ENCODE results near the gene BPTF.
"Not testable (repeated sequence)": the region's sequence is repeated elsewhere in the genome, so short reads cannot be mapped to it uniquely, and the experiment has no call there.

BPTF gene

DNA sequence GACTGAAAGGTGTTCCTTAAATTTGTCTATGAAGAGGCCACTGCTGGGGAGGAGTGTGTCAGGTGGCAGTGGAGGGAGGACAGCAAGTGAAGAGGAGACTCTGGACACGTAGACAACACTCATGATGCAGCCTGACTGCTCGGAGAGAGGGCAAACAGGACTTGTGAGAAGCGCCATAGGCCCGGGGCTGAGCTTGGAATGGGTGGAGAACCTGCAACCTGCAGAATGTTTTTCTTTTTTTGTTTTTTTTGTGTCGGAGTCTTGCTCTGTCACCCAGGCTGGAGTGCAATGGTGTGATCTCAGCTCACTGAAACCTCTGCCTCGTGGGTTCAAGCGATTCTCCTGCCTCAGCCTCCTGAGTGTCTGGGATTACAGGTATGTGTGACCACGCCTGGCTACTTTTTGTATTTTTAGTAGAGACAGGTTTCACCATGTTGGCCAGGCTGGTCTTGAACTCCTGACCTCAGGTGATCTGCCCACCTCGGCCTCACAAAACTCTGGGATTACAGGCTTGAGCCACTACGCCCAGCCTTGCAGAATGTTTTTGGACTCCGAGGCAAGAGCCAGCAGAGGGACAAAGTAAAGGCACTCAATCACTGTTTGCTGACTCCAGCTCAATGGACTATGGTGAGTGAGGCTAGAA, 189.9 kb downstream of the BPTF start:
- DNase-seq (ENCODE audit: low spot score): no peak

DNA sequence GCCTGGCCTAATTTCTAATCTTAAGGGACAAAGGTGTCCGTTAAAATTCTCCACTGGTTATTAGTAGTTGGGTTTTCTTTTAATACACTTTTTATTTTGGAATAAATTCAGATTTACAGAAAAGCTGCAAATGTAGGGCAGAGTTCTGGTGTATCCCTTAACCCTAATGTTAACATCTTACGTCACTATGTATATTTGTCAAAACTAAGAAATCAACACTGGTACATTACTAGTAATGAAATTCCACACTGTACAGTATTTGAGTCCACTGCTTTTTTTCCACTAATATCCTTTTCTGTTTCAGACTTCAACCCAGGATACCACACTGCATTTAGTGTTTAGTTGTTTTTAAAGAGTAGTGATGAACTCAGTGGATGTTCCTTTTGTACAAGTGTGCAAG, 191.5 kb downstream of the BPTF start:
- no peak for DNase-seq (ENCODE audit: low spot score)

DNA sequence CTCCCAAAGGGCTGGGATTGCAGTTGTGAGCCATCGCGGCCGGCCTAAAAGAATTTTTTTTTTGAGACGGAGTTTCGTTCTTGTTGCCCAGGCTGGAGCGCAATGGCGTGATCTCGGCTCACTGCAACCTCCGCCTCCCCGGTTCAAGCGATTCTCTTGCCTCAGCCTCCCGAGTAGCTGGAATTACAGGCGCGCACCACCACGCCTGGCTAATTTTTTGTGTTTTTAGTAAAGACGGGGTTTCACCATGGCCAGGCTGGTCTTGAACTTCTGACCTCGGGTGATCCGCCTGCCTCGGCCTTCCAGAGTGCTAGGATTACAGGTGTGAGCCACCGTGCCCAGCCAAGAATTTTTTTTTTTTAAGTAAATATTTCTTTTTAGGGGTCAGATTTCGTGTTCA, 193.2 kb downstream of the BPTF start:
- DNase-seq (ENCODE audit: low spot score): not testable (repeated sequence)

DNA sequence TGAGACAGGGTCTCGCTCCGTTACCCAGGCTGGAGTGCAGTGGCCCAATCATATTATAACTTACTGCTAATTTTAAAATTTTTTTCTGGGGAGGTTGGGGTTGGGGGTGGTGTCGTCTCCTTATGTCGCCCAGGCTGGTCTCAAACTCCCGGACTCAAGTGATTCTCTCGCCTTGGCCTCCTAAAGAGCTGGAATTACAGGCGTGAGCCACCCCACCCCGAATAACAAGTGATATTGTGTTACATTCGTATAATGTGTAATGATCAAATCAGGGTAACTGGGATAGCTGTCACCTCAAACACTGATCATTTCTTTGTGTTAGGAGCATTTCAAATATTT, 194.0 kb downstream of the BPTF start:
- no peak for DNase-seq (ENCODE audit: low spot score)

DNA sequence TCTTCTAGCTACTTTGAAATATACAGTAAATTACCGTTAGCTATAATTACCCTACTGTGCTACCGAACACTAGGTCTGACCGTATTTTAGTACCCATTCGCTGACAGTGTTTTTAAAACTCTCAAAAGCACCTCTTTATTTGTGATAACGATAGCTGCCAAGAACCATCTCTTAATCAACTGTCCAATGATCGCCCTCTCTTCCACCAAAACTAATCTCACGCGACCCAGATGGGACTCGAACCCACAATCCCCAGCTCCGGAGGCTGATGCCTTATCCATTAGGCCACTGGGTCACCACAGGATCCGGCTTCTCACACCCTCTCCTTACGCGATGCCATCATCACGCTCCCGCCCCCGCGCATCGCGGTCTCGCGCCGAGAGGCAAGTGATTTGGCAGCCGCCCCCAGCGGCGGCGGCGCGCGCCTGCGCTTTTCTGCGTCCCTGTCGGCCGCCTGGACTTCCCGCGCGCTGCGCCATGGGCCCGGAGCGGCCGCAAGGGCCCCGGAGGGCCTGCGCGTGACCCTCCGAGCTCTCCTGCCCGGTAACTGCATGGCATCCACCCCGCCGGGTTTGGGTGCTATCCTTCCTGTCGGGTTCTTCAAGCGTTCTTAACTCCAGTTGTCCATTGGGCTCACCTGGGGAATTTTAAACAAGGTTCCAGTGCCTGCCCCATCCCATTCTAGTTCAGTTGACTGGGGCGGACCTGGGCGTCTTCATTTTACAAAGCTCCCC, 194.5 kb downstream of the BPTF start:
- DNase-seq (ENCODE audit: low spot score): peak; percentile 94

DNA sequence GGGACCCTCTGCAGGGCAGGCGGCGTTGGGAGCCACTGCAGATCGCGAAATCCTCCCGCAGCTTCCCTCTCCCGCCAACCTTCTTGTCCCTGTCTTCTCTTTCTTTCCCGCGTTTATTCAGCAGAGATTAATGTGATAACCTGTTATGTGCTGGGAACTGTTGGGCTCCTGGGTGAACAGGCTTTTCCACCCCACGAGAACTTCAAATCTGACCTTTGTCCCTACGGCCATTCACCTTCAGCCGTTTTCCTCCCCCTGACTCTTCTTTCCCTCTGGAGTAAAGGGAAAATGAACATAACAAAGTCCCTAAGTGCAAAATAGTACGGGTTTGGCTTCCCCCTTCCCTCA, 195.1 kb downstream of the BPTF start:
- DNase-seq (ENCODE audit: low spot score): no peak

DNA sequence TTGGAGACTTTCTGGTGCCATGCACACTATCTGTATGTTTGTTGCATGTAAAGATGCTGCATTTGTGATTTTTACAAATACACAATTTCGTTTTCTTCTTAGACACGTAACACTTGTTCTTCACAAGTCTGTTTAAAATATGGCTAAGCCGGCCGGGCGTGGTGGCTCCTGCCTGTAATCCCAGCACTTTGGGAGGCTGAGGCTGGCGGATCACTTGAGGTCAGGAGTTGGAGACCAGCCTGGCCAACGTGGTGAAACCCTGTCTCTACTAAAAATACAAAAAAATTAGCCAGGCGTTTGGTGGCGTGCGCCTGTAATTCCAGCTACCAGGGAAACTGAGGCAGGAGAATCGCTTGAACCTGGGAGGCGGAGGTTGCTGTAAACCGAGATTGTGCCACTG, 195.5 kb downstream of the BPTF start:
- not testable (repeated sequence) for DNase-seq (ENCODE audit: low spot score)

DNA sequence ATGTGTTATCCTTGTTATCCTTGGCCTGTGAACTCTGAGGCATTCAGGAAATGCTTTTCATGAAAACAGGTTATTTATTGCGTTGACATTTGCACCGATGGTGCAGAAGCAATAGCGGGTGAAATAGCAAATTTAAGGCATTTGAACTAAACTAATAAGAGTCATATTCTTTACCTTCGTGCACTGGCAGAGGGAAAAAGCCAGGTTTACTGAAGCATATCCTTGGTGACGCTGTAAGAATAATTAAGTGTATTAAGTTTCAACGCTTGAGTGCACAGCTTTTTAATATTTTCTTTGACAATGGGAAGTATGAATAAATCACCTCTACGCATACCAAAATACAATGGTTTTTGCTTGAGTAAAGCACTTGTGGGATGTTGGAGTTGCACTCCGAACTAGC, 196.7 kb downstream of the BPTF start:
- DNase-seq (ENCODE audit: low spot score): no peak

DNA sequence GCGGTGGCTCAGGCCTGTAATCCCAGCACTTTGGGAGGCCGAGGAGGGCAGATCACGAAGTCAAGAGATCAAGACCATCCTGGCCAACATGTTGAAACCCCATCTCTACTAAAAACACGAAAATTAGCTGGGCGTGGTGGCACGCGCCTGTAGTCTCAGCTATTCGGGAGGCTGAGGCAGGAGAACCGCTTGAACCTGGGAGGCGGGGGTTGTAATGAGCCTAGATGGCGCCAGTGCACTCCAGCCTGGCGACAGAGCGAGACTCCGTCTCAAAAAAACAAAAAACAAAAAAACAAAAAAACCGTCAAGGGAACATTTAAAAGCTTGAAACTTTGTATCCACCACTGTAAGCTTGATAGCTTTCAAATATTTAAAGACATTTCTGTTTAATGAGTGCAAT, 197.2 kb downstream of the BPTF start:
- not testable (repeated sequence) for DNase-seq (ENCODE audit: low spot score)

DNA sequence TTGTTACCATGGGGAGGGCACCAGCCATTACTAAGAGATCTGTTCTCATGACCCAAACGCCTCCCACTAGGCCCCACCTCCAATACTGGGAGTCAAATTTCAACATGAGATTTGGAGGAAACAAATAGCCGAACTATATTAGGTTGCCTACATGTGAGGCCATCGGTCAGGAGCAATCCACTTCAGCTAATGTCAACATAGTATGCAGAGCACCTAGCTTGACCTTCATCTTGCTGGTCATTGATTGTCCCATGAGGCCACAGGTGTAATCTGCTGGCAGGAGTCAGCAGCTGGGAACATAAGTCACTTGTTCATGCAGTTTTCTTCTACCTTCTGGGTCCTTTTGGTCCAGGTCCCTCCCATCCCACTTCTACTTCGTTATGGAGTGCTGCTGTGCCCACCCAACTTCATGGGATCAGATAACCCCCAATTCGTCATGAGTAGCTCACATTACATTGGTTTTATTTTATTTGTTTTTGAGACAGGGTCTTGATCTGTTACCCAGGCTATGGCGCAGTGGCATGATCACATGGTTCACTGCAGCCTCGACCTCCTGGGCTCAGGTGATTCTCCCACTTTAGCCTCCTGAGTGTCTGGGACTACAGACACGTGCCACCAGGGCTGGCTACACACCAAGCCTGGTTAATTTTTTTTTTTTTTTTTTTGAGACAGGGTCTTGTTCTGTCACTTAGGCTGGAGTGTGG, 204.4 kb downstream of the BPTF start:
- no peak for DNase-seq (ENCODE audit: low spot score)
